Nephron progenitor cell (in vitro differentiated cells): ENCODE measurements around the gene CLTC.
A peak's percentile ranks its signal among the peaks of the same experiment; 100 is the strongest.

Experiments
- DNase-seq: peaks from one replicate; pipeline ENCODE4 v3.0.0; 2021
- H3K27ac Mint-ChIP-seq: 2 replicates; pipeline ENCODE4 v1.8.0; 2021; ENCODE audit warnings: mild to moderate bottlenecking, moderate library complexity, mixed read lengths
- H3K27me3 Mint-ChIP-seq: 2 replicates; pipeline ENCODE4 v1.8.0; 2021; ENCODE audit warnings: mild to moderate bottlenecking, low read depth, mixed read lengths; ENCODE audit not compliant: poor library complexity
- H3K36me3 Mint-ChIP-seq: 2 replicates; pipeline ENCODE4 v1.8.0; 2021; ENCODE audit warnings: low read depth, mixed read lengths
- H3K4me1 Mint-ChIP-seq: 2 replicates; pipeline ENCODE4 v1.8.0; 2021; ENCODE audit warnings: mixed read lengths
- H3K4me3 Mint-ChIP-seq: 2 replicates; pipeline ENCODE4 v1.8.0; 2021; ENCODE audit warnings: mild to moderate bottlenecking, moderate library complexity, mixed read lengths
- H3K9me3 Mint-ChIP-seq: 2 replicates; pipeline ENCODE4 v1.8.0; 2021; ENCODE audit warnings: mild to moderate bottlenecking, moderate library complexity, mixed read lengths
- TF ChIP-seq, protein P1 (sequence below): fragments of 200-600 bp; sonication (generic); IDR thresholded peaks from 2 replicates; pipeline ENCODE4 v1.5.0; 2021; ENCODE audit warnings: antibody characterized with exemption

CLTC gene

DNA sequence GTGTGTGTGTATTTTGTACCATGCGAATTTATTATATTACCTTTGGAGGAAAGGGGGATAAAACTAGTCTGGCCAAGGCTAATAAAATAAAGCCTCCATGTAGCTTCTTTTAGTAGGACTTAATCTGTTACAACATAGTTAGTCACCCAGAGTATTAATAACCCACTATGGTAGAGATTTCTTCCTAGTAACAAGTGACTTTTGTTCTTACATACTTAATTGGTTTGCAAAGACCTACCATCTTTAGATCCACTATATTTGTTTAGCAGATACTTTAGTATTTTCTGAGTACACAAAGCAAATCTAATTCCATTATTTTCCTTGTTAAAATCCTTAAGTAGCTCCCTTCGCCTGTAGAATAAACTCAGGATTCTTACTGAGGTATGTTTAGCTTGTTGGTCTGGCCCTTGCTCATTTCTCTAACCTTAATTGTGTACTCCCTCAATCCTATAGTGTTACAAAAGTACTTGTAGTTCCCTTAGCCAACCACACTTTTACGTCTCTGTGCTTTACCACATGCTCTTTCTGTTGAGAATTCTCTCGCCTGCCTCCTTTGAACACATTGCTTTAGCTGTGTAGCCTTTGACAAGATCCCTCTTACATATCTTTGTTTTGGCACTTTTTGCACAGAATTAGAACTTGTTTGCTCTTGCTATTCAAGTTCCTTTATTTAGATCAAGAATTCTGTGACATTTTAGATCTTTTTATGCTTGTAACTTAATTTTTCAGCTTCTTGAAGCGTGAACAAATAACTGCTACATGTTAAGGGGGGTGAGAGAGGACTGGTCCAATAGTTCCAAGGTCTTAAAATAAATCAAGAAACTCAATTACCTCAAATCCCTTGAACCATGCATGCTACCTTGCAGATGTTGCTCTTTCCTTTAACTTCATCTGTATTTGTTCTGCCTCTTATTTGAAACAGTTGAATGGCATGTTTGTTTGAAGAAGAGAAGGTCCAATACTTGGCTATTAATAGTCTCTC lies 23.8 kb downstream of the CLTC start:
- Mint-ChIP-seq H3K27ac (peak overlapping the region; percentile 87), H3K36me3 (peaks cover 32% of the 10 kb centered on the region), H3K27me3 (no peaks in the 10 kb centered on the region), H3K9me3 (no peaks in the 10 kb centered on the region), H3K4me3 (no peak overlapping the region), H3K4me1 (peaks cover 35% of the 10 kb centered on the region)
- DNase-seq = no peak
- TF ChIP-seq, protein P1, sequence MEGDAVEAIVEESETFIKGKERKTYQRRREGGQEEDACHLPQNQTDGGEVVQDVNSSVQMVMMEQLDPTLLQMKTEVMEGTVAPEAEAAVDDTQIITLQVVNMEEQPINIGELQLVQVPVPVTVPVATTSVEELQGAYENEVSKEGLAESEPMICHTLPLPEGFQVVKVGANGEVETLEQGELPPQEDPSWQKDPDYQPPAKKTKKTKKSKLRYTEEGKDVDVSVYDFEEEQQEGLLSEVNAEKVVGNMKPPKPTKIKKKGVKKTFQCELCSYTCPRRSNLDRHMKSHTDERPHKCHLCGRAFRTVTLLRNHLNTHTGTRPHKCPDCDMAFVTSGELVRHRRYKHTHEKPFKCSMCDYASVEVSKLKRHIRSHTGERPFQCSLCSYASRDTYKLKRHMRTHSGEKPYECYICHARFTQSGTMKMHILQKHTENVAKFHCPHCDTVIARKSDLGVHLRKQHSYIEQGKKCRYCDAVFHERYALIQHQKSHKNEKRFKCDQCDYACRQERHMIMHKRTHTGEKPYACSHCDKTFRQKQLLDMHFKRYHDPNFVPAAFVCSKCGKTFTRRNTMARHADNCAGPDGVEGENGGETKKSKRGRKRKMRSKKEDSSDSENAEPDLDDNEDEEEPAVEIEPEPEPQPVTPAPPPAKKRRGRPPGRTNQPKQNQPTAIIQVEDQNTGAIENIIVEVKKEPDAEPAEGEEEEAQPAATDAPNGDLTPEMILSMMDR = no peak

DNA sequence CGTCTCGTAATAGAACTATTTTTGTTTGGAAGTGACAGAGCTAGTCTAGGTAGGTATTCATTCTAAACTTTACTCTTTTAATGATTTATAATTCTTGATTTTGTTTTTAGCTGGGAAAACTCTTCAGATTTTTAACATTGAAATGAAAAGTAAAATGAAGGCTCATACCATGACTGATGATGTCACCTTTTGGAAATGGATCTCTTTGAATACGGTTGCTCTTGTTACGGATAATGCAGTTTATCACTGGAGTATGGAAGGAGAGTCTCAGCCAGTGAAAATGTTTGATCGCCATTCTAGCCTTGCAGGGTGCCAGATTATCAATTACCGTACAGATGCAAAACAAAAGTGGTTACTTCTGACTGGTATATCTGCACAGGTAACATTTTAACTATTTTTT lies 27.6 kb downstream of the CLTC start:
- Mint-ChIP-seq H3K36me3 (peaks cover 70% of the 10 kb centered on the region), H3K9me3 (peaks cover 22% of the 10 kb centered on the region), H3K4me3 (no peak overlapping the region), H3K27ac (no peak overlapping the region), H3K4me1 (peaks cover 27% of the 10 kb centered on the region), H3K27me3 (no peaks in the 10 kb centered on the region)
- TF ChIP-seq, protein P1 = no peak
- no peak for DNase-seq

DNA sequence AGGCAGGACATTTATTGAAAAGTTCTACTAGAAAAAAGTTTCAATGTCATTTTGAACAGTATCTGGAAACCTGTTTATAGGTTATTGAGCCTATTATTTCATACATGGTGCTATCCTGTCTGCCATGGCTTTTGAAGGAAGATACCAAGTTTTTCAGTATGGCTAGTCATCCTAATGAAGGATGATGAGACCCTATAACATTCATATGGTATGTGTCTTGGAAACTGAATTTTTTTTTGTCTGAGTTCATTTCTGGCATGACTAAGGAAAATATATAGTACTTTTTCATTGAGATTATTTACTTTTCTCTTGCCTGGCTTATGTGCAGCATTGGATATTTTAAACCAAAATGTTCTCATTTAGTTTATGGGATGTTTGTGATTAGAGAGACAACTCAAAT lies 30.2 kb downstream of the CLTC start:
- DNase-seq = no peak
- no peak overlapping the region for H3K27ac Mint-ChIP-seq
- TF ChIP-seq, protein P1 = no peak

DNA sequence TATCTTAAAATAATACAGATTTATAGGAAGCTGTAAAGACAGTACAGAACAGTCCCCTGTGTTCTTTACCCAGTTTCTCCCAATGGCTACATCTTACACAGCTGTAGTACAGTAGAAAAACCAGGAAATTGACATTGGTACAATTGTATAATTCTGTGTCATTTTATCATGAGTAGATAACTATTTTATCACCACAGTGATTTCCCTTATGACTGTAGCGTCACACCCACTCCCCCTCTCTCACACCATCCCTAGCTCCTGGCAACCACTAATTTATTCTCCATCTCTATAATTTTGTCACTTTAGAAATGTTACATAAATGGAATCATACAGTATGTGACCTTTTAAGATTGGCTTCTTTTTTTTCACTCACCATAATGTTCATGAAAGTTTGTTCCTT lies 30.9 kb downstream of the CLTC start:
- TF ChIP-seq, protein P1 = no peak
- H3K36me3 Mint-ChIP-seq = peaks cover 84% of the 10 kb centered on the region
- H3K9me3 Mint-ChIP-seq = peaks cover 35% of the 10 kb centered on the region
- H3K4me1 Mint-ChIP-seq = peaks cover 6% of the 10 kb centered on the region
- H3K27me3 Mint-ChIP-seq = no peaks in the 10 kb centered on the region
- H3K4me3 Mint-ChIP-seq = no peak overlapping the region
- no peak for DNase-seq
- H3K27ac Mint-ChIP-seq = no peak overlapping the region

More for the DNA sequence above, 30.2 kb downstream of the CLTC start:
- H3K9me3 Mint-ChIP-seq = peaks cover 35% of the 10 kb centered on the region
- H3K27me3 Mint-ChIP-seq = no peaks in the 10 kb centered on the region
- peaks cover 11% of the 10 kb centered on the region for H3K4me1 Mint-ChIP-seq
- H3K36me3 Mint-ChIP-seq = peaks cover 81% of the 10 kb centered on the region
- H3K4me3 Mint-ChIP-seq = no peak overlapping the region

DNA sequence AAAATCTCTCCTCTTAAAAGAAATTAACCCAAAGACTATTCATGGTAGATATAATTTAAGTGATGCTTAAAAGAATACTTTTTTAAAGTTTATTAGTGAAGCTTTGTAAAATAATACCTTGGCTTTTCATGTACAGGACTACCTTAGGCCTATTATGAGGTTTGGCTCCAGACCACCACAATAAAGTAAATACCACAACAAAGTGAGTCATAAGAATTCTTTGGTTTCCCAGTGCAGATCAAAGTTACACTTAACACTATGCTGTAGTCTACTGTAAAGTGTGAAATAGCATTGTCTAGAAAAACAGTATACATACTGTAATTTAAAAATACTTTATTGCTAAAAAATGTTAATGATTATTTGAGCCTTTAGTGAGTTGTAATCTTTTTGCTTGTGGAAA lies 31.7 kb downstream of the CLTC start:
- no peak overlapping the region for H3K4me3 Mint-ChIP-seq
- H3K9me3 Mint-ChIP-seq = peaks cover 35% of the 10 kb centered on the region
- TF ChIP-seq, protein P1 = no peak
- no peak for DNase-seq
- peaks cover 6% of the 10 kb centered on the region for H3K4me1 Mint-ChIP-seq
- H3K36me3 Mint-ChIP-seq = peaks cover 91% of the 10 kb centered on the region
- no peaks in the 10 kb centered on the region for H3K27me3 Mint-ChIP-seq
- H3K27ac Mint-ChIP-seq = no peak overlapping the region
